DND-41 (cell line): ENCODE data around the gene BLOC1S6.

Experiments
- ATAC-seq: fragments of 200-7000 bp; cut with Tn5 transposase; 3 replicates; pipeline ENCODE4 v1.9.1; 2021; ENCODE audit warnings: low read depth; ENCODE audit not compliant: insufficient read depth
- DNase-seq: peaks from one replicate; pipeline ENCODE4 v3.0.0-alpha.2; 2020
- H2AFZ ChIP-seq: 2 replicates; pipeline ENCODE4 v1.6.0; 2012; ENCODE audit warnings: low read depth, low read length
- H3K27ac ChIP-seq: 2 replicates; pipeline ENCODE4 v1.5.1; 2012; ENCODE audit warnings: low read length, inconsistent platforms
- H3K27me3 ChIP-seq: fragments of 200-600 bp; sonication (generic); 2 replicates; pipeline ENCODE4 v1.6.0; 2012; ENCODE audit warnings: low read length, mild to moderate bottlenecking, inconsistent platforms; ENCODE audit not compliant: insufficient read depth, poor library complexity
- H3K36me3 ChIP-seq: 2 replicates; pipeline ENCODE4 v1.5.1; 2012; ENCODE audit warnings: low read length, inconsistent platforms; ENCODE audit not compliant: insufficient read depth
- H3K4me1 ChIP-seq: 2 replicates; pipeline ENCODE4 v1.5.1; 2012; ENCODE audit warnings: mild to moderate bottlenecking, low read length; ENCODE audit not compliant: insufficient read depth
- H3K4me2 ChIP-seq: 2 replicates; pipeline ENCODE4 v1.6.0; 2012; ENCODE audit warnings: mild to moderate bottlenecking, moderate library complexity, low read length, inconsistent platforms; ENCODE audit not compliant: insufficient read depth
- H3K4me3 ChIP-seq, 2 experiments: fragments of 200-600 bp in 1 of 2; shearing (Covaris generic) in 1 of 2; 2 replicates each; pipeline ENCODE4 v1.5.1; 2012 to 2016; ENCODE audit warnings: inconsistent platforms in 2 of 2, low read length in 2 of 2, mild to moderate bottlenecking in 2 of 2, low read depth in 1 of 2, moderate library complexity in 1 of 2
- H3K79me2 ChIP-seq: 2 replicates; pipeline ENCODE4 v1.6.0; 2012; ENCODE audit warnings: low read length, inconsistent platforms; ENCODE audit not compliant: insufficient read depth
- H3K9ac ChIP-seq: 2 replicates; pipeline ENCODE4 v1.6.0; 2012; ENCODE audit warnings: low read depth, mild to moderate bottlenecking, inconsistent platforms, low read length, moderate library complexity
- H3K9me3 ChIP-seq: 2 replicates; pipeline ENCODE4 v1.5.1; 2012; ENCODE audit warnings: low read length, moderate library complexity, mild to moderate bottlenecking, inconsistent platforms; ENCODE audit not compliant: insufficient read depth, severe bottlenecking
- H4K20me1 ChIP-seq: 2 replicates; pipeline ENCODE4 v1.6.0; 2012; ENCODE audit warnings: low read length; ENCODE audit not compliant: insufficient read depth
- CTCF ChIP-seq: IDR thresholded peaks from 2 replicates; pipeline ENCODE4 v1.5.1; 2012; ENCODE audit warnings: borderline replicate concordance, low read length, moderate library complexity, mild to moderate bottlenecking; ENCODE audit not compliant: poor library complexity, severe bottlenecking; ENCODE audit errors: extremely low read depth
- EZH2 ChIP-seq: IDR thresholded peaks from 3 replicates; pipeline ENCODE4 v1.6.1; 2012; ENCODE audit warnings: borderline replicate concordance, low read depth, mild to moderate bottlenecking, moderate library complexity, low read length, inconsistent platforms; ENCODE audit not compliant: severe bottlenecking

The BLOC1S6 gene

GRCh38 chr15:45606413-45606812 is 19.2 kb downstream of the BLOC1S6 start:
- Histone ChIP-seq H3K27me3 (no peaks in the 10 kb centered on the region), H3K36me3 (peaks cover 18% of the 10 kb centered on the region), H3K4me2 (no peak overlapping the region), H3K27ac (no peak overlapping the region), H2AFZ (no peak overlapping the region), H3K4me3 (no peak overlapping the region), H3K9me3 (no peaks in the 10 kb centered on the region), H4K20me1 (no peaks in the 10 kb centered on the region; the same call in 1 of the 2 replicates), H3K79me2 (no peaks in the 10 kb centered on the region; the same call in 1 of the 2 replicates), H3K4me1 (no peaks in the 10 kb centered on the region), H3K9ac (no peak overlapping the region)
- DNase-seq (no peak), ATAC-seq (no peak)
- TF ChIP-seq EZH2 (no peak), CTCF (no peak)

- H3K27ac ChIP-seq = no peak overlapping the region
- no peak for TF ChIP-seq EZH2
- no peak for TF ChIP-seq CTCF
- H3K79me2 ChIP-seq = no peaks in the 10 kb centered on the region; the same call in 1 of the 2 replicates
- no peak overlapping the region for H2AFZ ChIP-seq
- H3K9ac ChIP-seq = no peak overlapping the region
- no peak overlapping the region for H3K4me2 ChIP-seq
- H3K27me3 ChIP-seq = no peaks in the 10 kb centered on the region
- ATAC-seq (no peak), DNase-seq (no peak)
- peaks cover 18% of the 10 kb centered on the region for H3K36me3 ChIP-seq
- H3K9me3 ChIP-seq = no peaks in the 10 kb centered on the region
- no peak overlapping the region for H3K4me3 ChIP-seq
- no peaks in the 10 kb centered on the region for H3K4me1 ChIP-seq
- no peaks in the 10 kb centered on the region; the same call in 1 of the 2 replicates for H4K20me1 ChIP-seq
Observed at GRCh38 chr15:45606841-45607240, 19.7 kb downstream of the BLOC1S6 start.

- DNase-seq = no peak
- Histone ChIP-seq H3K4me2 (no peak overlapping the region), H3K27me3 (no peaks in the 10 kb centered on the region), H4K20me1 (no peaks in the 10 kb centered on the region), H3K9ac (no peak overlapping the region), H3K79me2 (no peaks in the 10 kb centered on the region), H2AFZ (no peak overlapping the region), H3K9me3 (no peaks in the 10 kb centered on the region), H3K4me3 (no peak overlapping the region), H3K27ac (no peak overlapping the region), H3K4me1 (no peaks in the 10 kb centered on the region), H3K36me3 (peaks cover 11% of the 10 kb centered on the region; the same call in 1 of the 2 replicates)
- no peak for ATAC-seq
- TF ChIP-seq CTCF (peak; percentile 61), EZH2 (no peak)
Observed at GRCh38 chr15:45611305-45611704, 24.1 kb downstream of the BLOC1S6 start.

- no peak overlapping the region for H3K4me2 ChIP-seq
- peaks cover 3% of the 10 kb centered on the region; the same call in 1 of the 2 replicates for H3K36me3 ChIP-seq
- no peaks in the 10 kb centered on the region for H3K27me3 ChIP-seq
- H3K79me2 ChIP-seq = no peaks in the 10 kb centered on the region
- no peaks in the 10 kb centered on the region for H4K20me1 ChIP-seq
- no peaks in the 10 kb centered on the region for H3K4me1 ChIP-seq
- DNase-seq (no peak), ATAC-seq (no peak)
- H3K27ac ChIP-seq = no peak overlapping the region
- no peak overlapping the region for H2AFZ ChIP-seq
- TF ChIP-seq CTCF (no peak), EZH2 (no peak)
- no peaks in the 10 kb centered on the region for H3K9me3 ChIP-seq
- no peak overlapping the region for H3K4me3 ChIP-seq
- H3K9ac ChIP-seq = no peak overlapping the region
Observed at GRCh38 chr15:45612790-45613415, 25.7 kb downstream of the BLOC1S6 start.
